Endodermal cell (in vitro differentiated cells): ENCODE data around the gene CAT. TPM values are rescaled to one million over a fixed set of nuclear protein-coding genes. Genes with fewer than 3 reads are reported as not detected.

Experiments used
- DNase-seq: peaks from one replicate; pipeline ENCODE4 v3.0.0-alpha.2; 2017
- H3K27ac ChIP-seq: 2 replicates; pipeline ENCODE4 v1.5.1; 2013; ENCODE audit warnings: mild to moderate bottlenecking, low read depth, low read length, moderate library complexity
- H3K27me3 ChIP-seq: 2 replicates; pipeline ENCODE4 v1.6.1; 2013; ENCODE audit warnings: mild to moderate bottlenecking, low read length, moderate library complexity; ENCODE audit not compliant: insufficient read depth, control insufficient read depth, poor library complexity, severe bottlenecking
- H3K36me3 ChIP-seq: 2 replicates; pipeline ENCODE4 v1.7.0; 2013; ENCODE audit warnings: mild to moderate bottlenecking, low read length, moderate library complexity; ENCODE audit not compliant: control insufficient read depth, insufficient read depth
- H3K4me1 ChIP-seq: one replicate; pipeline ENCODE4 v1.7.0; 2013; ENCODE audit warnings: low read length; ENCODE audit not compliant: control insufficient read depth, insufficient read depth
- H3K4me3 ChIP-seq: 2 replicates; pipeline ENCODE4 v1.5.1; 2013; ENCODE audit warnings: mild to moderate bottlenecking, low read length, moderate library complexity
- H3K9ac ChIP-seq: 2 replicates; pipeline ENCODE4 v1.6.1; 2013; ENCODE audit warnings: mild to moderate bottlenecking, low read length, moderate library complexity; ENCODE audit not compliant: poor library complexity, severe bottlenecking; ENCODE audit errors: extremely low read depth
- H3K9me3 ChIP-seq: 2 replicates; pipeline ENCODE4 v1.6.1; 2013; ENCODE audit warnings: mild to moderate bottlenecking, low read length, moderate library complexity; ENCODE audit not compliant: control insufficient read depth
- H3K27ac Mint-ChIP-seq: 2 replicates; pipeline ENCODE4 v1.8.0; 2020; ENCODE audit warnings: mixed read lengths
- H3K27me3 Mint-ChIP-seq: 2 replicates; pipeline ENCODE4 v1.8.0; 2021; ENCODE audit warnings: mild to moderate bottlenecking, mixed read lengths; ENCODE audit not compliant: insufficient read depth
- H3K36me3 Mint-ChIP-seq: 2 replicates; pipeline ENCODE4 v1.8.0; 2020; ENCODE audit warnings: low read depth, mixed read lengths
- H3K4me1 Mint-ChIP-seq: 2 replicates; pipeline ENCODE4 v1.8.0; 2020; ENCODE audit warnings: mixed read lengths
- H3K4me3 Mint-ChIP-seq: 2 replicates; pipeline ENCODE4 v1.8.0; 2020; ENCODE audit warnings: mild to moderate bottlenecking, moderate library complexity, mixed read lengths
- H3K9me3 Mint-ChIP-seq: 2 replicates; pipeline ENCODE4 v1.8.0; 2020; ENCODE audit warnings: mild to moderate bottlenecking, mixed read lengths
- CTCF ChIP-seq: fragments of 200-600 bp; sonication (generic); conservative IDR thresholded peaks from 2 replicates; pipeline ENCODE4 v1.5.0; 2021; ENCODE audit warnings: antibody characterized with exemption, mild to moderate bottlenecking
- WGBS, 2 experiments: methylation state at CpG; one replicate each; pipeline versions ENCODE4 v1.1.5 to v1.1.7; 2013; ENCODE audit warnings: missing lambda C conversion rate in 2 of 2, mixed read lengths in 1 of 2; ENCODE audit not compliant: insufficient coverage in 1 of 2, insufficient read length in 1 of 2; 5-methylcytosine and 5-hydroxymethylcytosine counted together
- total RNA-seq, 2 donors: library from RNA; stranded (reverse); fragmentation: NEBNext Ultra II Directional in 1 of 2; extraction: Animal tissue kit (Norgen Biotek cat#: 25700) in 1 of 2; gene quantifications; 2 replicates in 1 of 2; 3 replicates in 1 of 2; pipeline ENCODE4 v1.2.1, GENCODE V29; 2021

The CAT gene
- total RNA-seq, 2 donors from 2014 or later = 18.9 to 23.4 TPM

GRCh38 chr11:34483106-34483874 is 44.6 kb downstream of the CAT start:
- 86 to 89% methylated on average over 8 to 9 of the region's 9 CpGs for WGBS, 2 experiments
- H3K27ac Mint-ChIP-seq = no peak overlapping the region
- H3K27me3 Mint-ChIP-seq = peaks cover 1% of the 10 kb centered on the region

GRCh38 chr11:34487430-34487829 is 48.7 kb downstream of the CAT start:
- H3K9ac ChIP-seq = no peak overlapping the region
- H3K27me3 ChIP-seq = no peaks in the 10 kb centered on the region
- no peak for TF ChIP-seq CTCF
- H3K9me3 ChIP-seq = no peaks in the 10 kb centered on the region
- no peak overlapping the region for H3K27ac Mint-ChIP-seq
- no peaks in the 10 kb centered on the region for H3K9me3 Mint-ChIP-seq
- 90 to 98% methylated on average over 6 to 7 of the region's 7 CpGs for WGBS, 2 experiments
- H3K4me3 ChIP-seq = no peak overlapping the region
- H3K4me3 Mint-ChIP-seq = no peak overlapping the region
- peaks cover 5% of the 10 kb centered on the region for H3K27me3 Mint-ChIP-seq
- H3K36me3 Mint-ChIP-seq = no peaks in the 10 kb centered on the region
- no peaks in the 10 kb centered on the region for H3K36me3 ChIP-seq
- H3K4me1 ChIP-seq = peaks cover 3% of the 10 kb centered on the region
- H3K27ac ChIP-seq = no peak overlapping the region
- peak; percentile 17 for DNase-seq
- peaks cover 7% of the 10 kb centered on the region for H3K4me1 Mint-ChIP-seq

More at GRCh38 chr11:34483106-34483874, 44.6 kb downstream of the CAT start:
- no peaks in the 10 kb centered on the region for H3K36me3 ChIP-seq
- Mint-ChIP-seq H3K4me1 (no peaks in the 10 kb centered on the region), H3K4me3 (no peak overlapping the region), H3K36me3 (no peaks in the 10 kb centered on the region), H3K9me3 (no peaks in the 10 kb centered on the region)
- DNase-seq = peak; percentile 13
- no peak overlapping the region for H3K9ac ChIP-seq
- H3K4me3 ChIP-seq = no peak overlapping the region
- no peak for TF ChIP-seq CTCF
- H3K9me3 ChIP-seq = no peaks in the 10 kb centered on the region
- no peak overlapping the region for H3K27ac ChIP-seq
- no peaks in the 10 kb centered on the region for H3K27me3 ChIP-seq
- no peaks in the 10 kb centered on the region for H3K4me1 ChIP-seq

- Histone ChIP-seq H3K27ac (no peak overlapping the region), H3K9ac (no peak overlapping the region), H3K36me3 (no peaks in the 10 kb centered on the region), H3K4me1 (peaks cover 3% of the 10 kb centered on the region), H3K27me3 (no peaks in the 10 kb centered on the region), H3K9me3 (no peaks in the 10 kb centered on the region), H3K4me3 (no peak overlapping the region)
- Mint-ChIP-seq H3K9me3 (no peaks in the 10 kb centered on the region), H3K4me1 (peaks cover 7% of the 10 kb centered on the region), H3K36me3 (no peaks in the 10 kb centered on the region), H3K4me3 (no peak overlapping the region), H3K27ac (no peak overlapping the region), H3K27me3 (peaks cover 5% of the 10 kb centered on the region)
- peak; percentile 35 for DNase-seq
- no peak for TF ChIP-seq CTCF
- 91 to 96% methylated on average over 12 of the region's 12 CpGs for WGBS, 2 experiments
Measured at GRCh38 chr11:34488855-34489557, 50.3 kb downstream of the CAT start.
